GM19395 (cell line): ENCODE data around the gene UNC5A.

ENCODE experiments used
- ATAC-seq: cut with Tn5 transposase; IDR thresholded peaks from one replicate; pipeline ENCODE4 v1.9.1; 2021; ENCODE audit warnings: mild to moderate bottlenecking, moderate library complexity; ENCODE audit not compliant: unreplicated experiment

The UNC5A gene

GRCh38 chr5:176878463-176878862 lies 68.1 kb downstream of the UNC5A start:
- no peak for ATAC-seq

- ATAC-seq, result no peak
Measured at GRCh38 chr5:176878906-176879662, 68.7 kb downstream of the UNC5A start.

- ATAC-seq, result no peak
Measured at GRCh38 chr5:176879663-176880361, 69.5 kb downstream of the UNC5A start.

GRCh38 chr5:176880366-176881020 lies 70.1 kb downstream of the UNC5A start:
- no peak for ATAC-seq

- ATAC-seq, result no peak
Measured at GRCh38 chr5:176881021-176881749, 70.8 kb downstream of the UNC5A start.

GRCh38 chr5:176881816-176882566 lies 71.6 kb downstream of the UNC5A start:
- ATAC-seq, result no peak

- no peak for ATAC-seq
Measured at GRCh38 chr5:176882567-176882903, 72.2 kb downstream of the UNC5A start.

- ATAC-seq, result no peak
Measured at GRCh38 chr5:176883700-176884570, 73.6 kb downstream of the UNC5A start.

- no peak for ATAC-seq
Measured at GRCh38 chr5:176884571-176884890, 74.2 kb downstream of the UNC5A start.

GRCh38 chr5:176886336-176887251 lies 76.2 kb downstream of the UNC5A start:
- ATAC-seq, result no peak

GRCh38 chr5:176887252-176887849 lies 77.0 kb downstream of the UNC5A start:
- no peak for ATAC-seq

GRCh38 chr5:176888016-176888864 lies 77.9 kb downstream of the UNC5A start:
- no peak for ATAC-seq

GRCh38 chr5:176888865-176889165 lies 78.5 kb downstream of the UNC5A start:
- ATAC-seq, result no peak

GRCh38 chr5:176889321-176890280 lies 79.2 kb downstream of the UNC5A start:
- no peak for ATAC-seq

GRCh38 chr5:176890455-176891330 lies 80.3 kb downstream of the UNC5A start:
- ATAC-seq, result no peak
